OCI-LY7 (cell line): ENCODE results near the gene MSL1. TPM values are rescaled to one million over a fixed set of nuclear protein-coding genes. Genes with fewer than 3 reads are reported as not detected.

ENCODE experiments used
- BruUV-seq: library from RNA; stranded (reverse); fragments of 400-500 nt; replicated peaks from 2 replicates; lab custom pipeline; 2021; lab: Mats Ljungman, UMichigan
- CTCF ChIA-PET: fragments of 300-600 bp; sonication (Branson Sonifier 250); formaldehyde crosslinking; loops from one replicate; lab custom pipeline; 2022; ENCODE audit warnings: antibody characterized with exemption; ENCODE audit not compliant: unreplicated experiment; lab: Charles Lee
- POLR2A ChIA-PET: fragments of 300-600 bp; sonication (Branson Sonifier 250); formaldehyde crosslinking; loops from one replicate; lab custom pipeline; 2022; ENCODE audit warnings: antibody characterized with exemption; lab: Charles Lee
- DNase-seq: peaks from one replicate; pipeline ENCODE4 v3.0.0-alpha.2; 2015; ENCODE audit warnings: low spot score
- H2AFZ ChIP-seq: fragments of 200-600 bp; sonication (generic), shearing (Covaris generic); 2 replicates; pipeline ENCODE4 v1.6.1; 2014; ENCODE audit warnings: mild to moderate bottlenecking, antibody characterized with exemption, low read length, moderate library complexity
- H3K27ac ChIP-seq: fragments of 200-600 bp; sonication (generic); 2 replicates; pipeline ENCODE4 v1.5.1; 2014; ENCODE audit warnings: mixed run types, low read depth, mild to moderate bottlenecking, moderate library complexity, low read length, inconsistent platforms; ENCODE audit not compliant: poor library complexity, severe bottlenecking
- H3K36me3 ChIP-seq: fragments of 200-600 bp; sonication (generic); 2 replicates; pipeline ENCODE4 v1.6.1; 2014; ENCODE audit warnings: mild to moderate bottlenecking, antibody characterized with exemption, low read length, moderate library complexity, mixed read lengths; ENCODE audit not compliant: insufficient read depth
- H3K4me1 ChIP-seq: fragments of 200-600 bp; sonication (generic); 2 replicates; pipeline ENCODE4 v1.5.1; 2014; ENCODE audit warnings: mild to moderate bottlenecking, low read length; ENCODE audit not compliant: insufficient read depth, poor library complexity, severe bottlenecking
- H3K4me2 ChIP-seq: fragments of 200-600 bp; sonication (generic); 2 replicates; pipeline ENCODE4 v1.6.1; 2014; ENCODE audit warnings: mild to moderate bottlenecking, low read length
- H3K4me3 ChIP-seq: fragments of 200-600 bp; sonication (generic); 2 replicates; pipeline ENCODE4 v1.5.1; 2014; ENCODE audit warnings: mild to moderate bottlenecking, low read depth, low read length; ENCODE audit not compliant: poor library complexity, severe bottlenecking
- H3K79me2 ChIP-seq: fragments of 200-600 bp; sonication (generic); 2 replicates; pipeline ENCODE4 v1.6.1; 2016; ENCODE audit warnings: low read depth, mild to moderate bottlenecking, low read length, moderate library complexity, mixed read lengths; ENCODE audit not compliant: insufficient read depth
- H3K9me2 ChIP-seq: fragments of 200-600 bp; sonication (generic); 2 replicates; pipeline ENCODE4 v1.6.1; 2016; ENCODE audit warnings: mild to moderate bottlenecking, low read length, mixed read lengths; ENCODE audit not compliant: insufficient read depth
- H3K9me3 ChIP-seq: fragments of 200-600 bp; sonication (generic); 2 replicates; pipeline ENCODE4 v1.6.1; 2014; ENCODE audit warnings: mild to moderate bottlenecking, mixed run types, low read length, mixed read lengths
- H4K20me1 ChIP-seq: fragments of 200-600 bp; sonication (generic); 2 replicates; pipeline ENCODE4 v1.6.1; 2014; ENCODE audit warnings: mild to moderate bottlenecking, antibody characterized with exemption, low read length, moderate library complexity, mixed read lengths; ENCODE audit not compliant: insufficient read depth
- CTCF ChIP-seq: fragments of 200-600 bp; sonication (generic); conservative IDR thresholded peaks from 2 replicates; pipeline ENCODE4 v1.5.1; 2014; ENCODE audit warnings: mild to moderate bottlenecking, antibody characterized with exemption, low read length, moderate library complexity, mixed read lengths
- EZH2phosphoT487 ChIP-seq: fragments of 200-600 bp; sonication (generic); IDR thresholded peaks from 2 replicates; pipeline ENCODE4 v1.6.1; 2018; ENCODE audit warnings: low read depth, borderline replicate concordance, mild to moderate bottlenecking, mixed run types, antibody characterized with exemption, low read length, moderate library complexity, mixed read lengths
- intact Hi-C: fragments of 100-400 bp; cut with micrococcal nuclease; formaldehyde crosslinking; loops from one replicate; pipeline ENCODE4 v1.10.0; 2022; ENCODE audit not compliant: unreplicated experiment
- total RNA-seq, 2 experiments: library from RNA; depleted of rRNA in 1 of 2; stranded (reverse); fragments of >200 nt in 1 of 2; shearing (Covaris generic) in 1 of 2; gene quantifications; 2 replicates each; pipeline ENCODE4 v1.2.3, GENCODE V29; 2014 to 2022

MSL1 gene
- total RNA-seq, 2 experiments from 2014 or later = 95.4 to 97.2 TPM

GRCh38 chr17:40097931-40098845, 23.6 kb upstream of the MSL1 start:
- Histone ChIP-seq H3K36me3 (peaks cover 43% of the 10 kb centered on the region), H3K4me2 (peak overlapping the region; percentile 98), H3K79me2 (peaks cover 16% of the 10 kb centered on the region; the same call in 1 of the 2 replicates), H3K27ac (peak overlapping the region; percentile 75), H3K9me3 (no peaks in the 10 kb centered on the region), H3K9me2 (no peaks in the 10 kb centered on the region), H3K4me1 (peaks cover 52% of the 10 kb centered on the region), H3K4me3 (peak overlapping the region; percentile 78), H4K20me1 (no peaks in the 10 kb centered on the region), H2AFZ (peak overlapping the region; percentile 34; the same call in 1 of the 2 replicates)
- CTCF ChIA-PET = interaction anchor here (0.8 kb wide), 1 partner anchor 22 kb away, joined by 3 read pairs; no protein-coding TSS in a partner anchor
- no TSS peak for BruUV-seq
- POLR2A ChIA-PET = interaction anchor here (0.6 to 4.8 kb wide), 4 partner anchors 14 to 223 kb away, joined by 3 to 52 read pairs (median 4); no protein-coding TSS in a partner anchor
- no peak for TF ChIP-seq CTCF
- TF ChIP-seq EZH2phosphoT487 = no peak
- no peak for DNase-seq
- intact Hi-C loops = no loop called here

GRCh38 chr17:40098846-40099618, 22.7 kb upstream of the MSL1 start:
- peaks cover 52% of the 10 kb centered on the region for H3K4me1 ChIP-seq
- H3K4me2 ChIP-seq = peak overlapping the region; percentile 98
- DNase-seq = peak; percentile 96
- H4K20me1 ChIP-seq = no peaks in the 10 kb centered on the region
- H2AFZ ChIP-seq = peak overlapping the region; percentile 34; the same call in 1 of the 2 replicates
- peak overlapping the region; percentile 78 for H3K4me3 ChIP-seq
- no TSS peak for BruUV-seq
- TF ChIP-seq EZH2phosphoT487 (no peak), CTCF (no peak)
- H3K79me2 ChIP-seq = peaks cover 16% of the 10 kb centered on the region; the same call in 1 of the 2 replicates
- no peaks in the 10 kb centered on the region for H3K9me3 ChIP-seq
- intact Hi-C loops = no loop called here
- H3K9me2 ChIP-seq = no peaks in the 10 kb centered on the region
- CTCF ChIA-PET = interaction anchor here (0.8 kb wide), 1 partner anchor 23 kb away, joined by 3 read pairs; no protein-coding TSS in a partner anchor
- H3K27ac ChIP-seq = peak overlapping the region; percentile 75
- POLR2A ChIA-PET = interaction anchor here (0.6 to 4.8 kb wide), 3 partner anchors 14 to 92 kb away, joined by 4 to 52 read pairs (median 5); no protein-coding TSS in a partner anchor
- H3K36me3 ChIP-seq = peaks cover 34% of the 10 kb centered on the region
